Activated effector memory CD4-positive, alpha-beta T cell treated with anti-CD3 and anti-CD28 coated beads, Interleukin-2, amount 50 U/mL, for 16 hours (primary cell): Measurements from ENCODE around the gene GRIK5.
A peak's percentile ranks its signal among the peaks of the same experiment; 100 is the strongest.

Experiments used
- DNase-seq: peaks from one replicate; pipeline ENCODE4 v3.0.0-alpha.2; 2020

The GRIK5 gene

GRCh38 chr19:41981724-41982123 lies 88.3 kb downstream of the GRIK5 start:
- no peak for DNase-seq

GRCh38 chr19:41978470-41978869 lies 91.5 kb downstream of the GRIK5 start:
- no peak for DNase-seq

- DNase-seq = no peak
These were observed 92.1 kb downstream of the GRIK5 start for GRCh38 chr19:41977916-41978315.

- DNase-seq = no peak
These were observed 95.4 kb downstream of the GRIK5 start for GRCh38 chr19:41974652-41975051.

- DNase-seq = no peak
These were observed 98.6 kb downstream of the GRIK5 start for GRCh38 chr19:41971363-41971762.

DNA sequence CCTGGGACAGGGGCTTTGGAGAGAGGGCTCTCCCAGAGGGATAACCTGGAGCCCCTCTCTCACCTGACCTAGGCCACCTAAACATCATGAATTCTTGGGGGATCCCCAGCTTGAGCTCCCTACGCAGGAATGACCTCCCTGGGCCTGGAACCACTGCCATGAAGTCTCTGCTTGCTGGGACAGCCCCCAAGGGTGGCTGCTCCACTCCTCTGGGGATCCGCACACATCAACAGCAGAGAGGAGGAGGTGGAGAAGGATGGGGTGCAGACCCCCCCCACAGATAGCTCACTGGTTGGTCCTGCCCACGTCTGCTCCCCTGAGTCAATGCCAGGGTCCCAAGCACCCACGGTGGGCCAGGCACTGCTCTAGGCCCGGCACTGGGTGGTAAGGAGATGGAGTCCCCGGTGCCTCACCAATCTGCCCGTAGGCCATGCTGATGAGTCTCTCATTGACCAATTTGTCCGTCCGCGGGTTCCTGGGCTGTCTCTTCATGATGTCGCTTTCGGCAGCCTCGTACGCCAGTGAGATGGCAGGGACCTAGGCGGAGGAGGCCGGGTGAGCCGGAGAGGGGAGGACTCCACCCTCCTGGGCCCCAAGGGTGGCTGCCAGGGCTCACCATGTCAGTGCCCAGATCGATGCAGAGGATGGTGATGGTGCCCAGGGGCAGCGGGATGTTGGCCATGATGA lies 100.1 kb downstream of the GRIK5 start:
- DNase-seq = no peak

DNA sequence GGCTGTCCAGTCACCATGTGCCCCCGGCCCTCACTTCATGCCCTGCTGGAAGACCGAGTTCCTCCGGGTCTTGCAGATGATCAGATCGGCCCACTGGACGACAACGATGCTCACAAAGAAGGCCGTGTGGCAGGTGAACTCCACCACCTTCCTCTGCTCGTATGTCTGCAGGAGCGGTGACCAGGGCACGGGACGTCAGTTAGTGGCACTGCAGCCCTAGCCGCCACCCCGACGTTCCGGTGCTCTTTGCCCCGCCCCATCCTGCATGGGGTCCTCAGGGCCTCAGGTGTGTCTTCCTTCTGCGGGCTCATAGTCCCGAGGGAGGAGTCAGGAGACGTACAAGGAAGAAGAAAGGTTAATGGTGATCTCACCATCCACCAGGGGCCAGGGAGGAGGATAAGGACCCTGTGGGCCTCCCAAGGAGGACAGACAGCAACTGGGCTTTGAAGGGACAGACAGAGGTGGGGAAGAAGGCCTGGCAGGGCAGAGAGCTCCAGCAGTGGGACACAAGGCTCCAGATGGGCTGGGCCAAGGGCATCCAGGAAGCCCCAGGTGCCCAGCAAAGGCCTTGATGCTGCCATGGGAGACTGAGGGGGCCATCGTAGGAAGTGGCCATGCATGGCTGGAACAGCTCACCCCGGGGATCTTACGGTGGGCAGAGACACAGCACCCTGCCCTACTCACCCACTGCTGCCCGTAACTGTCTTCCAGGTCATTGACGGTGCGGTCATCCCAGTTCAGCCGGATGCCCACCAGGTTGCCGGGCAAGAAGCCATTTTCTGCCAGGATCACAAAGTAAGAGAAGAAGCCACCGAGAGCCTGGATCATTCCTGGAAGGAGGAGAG lies 101.0 kb downstream of the GRIK5 start:
- DNase-seq = no peak

DNA sequence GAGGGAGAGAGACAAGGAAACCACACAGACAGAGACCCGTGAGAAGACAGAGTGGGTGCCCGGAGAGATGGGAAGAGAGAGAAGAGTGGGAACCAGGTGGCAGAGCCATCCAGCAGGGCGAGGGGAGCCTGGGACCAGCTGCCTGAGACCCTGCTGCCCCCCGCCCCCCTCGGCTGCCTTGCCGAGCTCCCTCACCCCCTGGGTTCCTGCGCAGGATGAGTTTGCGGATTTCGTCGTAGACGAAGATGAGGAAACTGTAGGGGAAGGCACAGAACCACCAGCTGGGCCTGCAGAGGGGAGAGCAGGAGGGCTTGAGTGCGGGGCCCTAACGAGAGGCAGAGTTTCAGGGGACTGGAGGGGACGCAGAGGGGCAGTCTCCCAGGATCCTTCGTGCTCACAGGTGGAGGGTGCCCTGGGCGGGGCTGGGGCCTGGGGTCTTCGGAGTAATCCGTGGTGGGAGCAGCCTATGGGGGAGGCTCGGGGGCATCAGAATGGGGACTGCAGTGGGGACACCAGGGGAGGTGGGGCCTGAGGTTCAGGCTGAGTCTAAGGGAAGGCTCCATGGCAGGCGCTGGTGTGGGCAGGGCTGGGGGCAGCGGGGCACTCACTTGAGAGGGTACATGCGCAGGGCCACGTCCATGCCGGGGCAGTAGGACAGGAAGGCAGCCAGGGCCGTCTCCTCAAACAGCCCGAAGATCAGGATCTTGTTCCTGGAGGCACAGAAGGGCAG lies 102.8 kb downstream of the GRIK5 start:
- DNase-seq = no peak

GRCh38 chr19:41965106-41965505 lies 104.9 kb downstream of the GRIK5 start:
- no peak for DNase-seq

DNA sequence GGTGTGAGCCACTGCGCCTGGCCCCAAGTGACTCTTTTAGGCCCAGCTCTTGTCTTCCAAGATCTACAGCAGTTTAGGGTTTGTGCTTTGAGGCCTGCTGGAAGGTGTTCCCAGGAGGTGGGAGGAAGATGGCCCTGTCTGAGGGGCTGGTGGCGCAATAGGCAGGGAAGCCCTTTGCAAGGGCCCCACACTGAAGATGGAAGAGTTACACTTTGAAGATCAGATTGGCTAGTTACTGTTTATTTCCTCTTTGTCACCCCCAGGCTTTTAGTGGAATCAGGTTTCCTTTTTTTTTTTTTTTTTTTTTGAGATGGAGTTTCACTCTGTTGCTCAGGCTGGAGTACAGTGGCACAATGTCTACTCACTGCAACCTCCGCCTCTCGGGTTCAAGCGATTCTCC lies 109.0 kb downstream of the GRIK5 start:
- no peak for DNase-seq

GRCh38 chr19:41959056-41960053 lies 110.7 kb downstream of the GRIK5 start, which contains the start of gene RABAC1:
TSS of gene RABAC1 (minus strand) at chr19:41959321. CDS start at chr19:41959292, 29 bp downstream.
- DNase-seq = peak; percentile 96

GRCh38 chr19:41958367-41959055 lies 111.5 kb downstream of the GRIK5 start:
- DNase-seq = peak; percentile 94

GRCh38 chr19:41957838-41958366 lies 112.1 kb downstream of the GRIK5 start:
- DNase-seq = peak; percentile 75

DNA sequence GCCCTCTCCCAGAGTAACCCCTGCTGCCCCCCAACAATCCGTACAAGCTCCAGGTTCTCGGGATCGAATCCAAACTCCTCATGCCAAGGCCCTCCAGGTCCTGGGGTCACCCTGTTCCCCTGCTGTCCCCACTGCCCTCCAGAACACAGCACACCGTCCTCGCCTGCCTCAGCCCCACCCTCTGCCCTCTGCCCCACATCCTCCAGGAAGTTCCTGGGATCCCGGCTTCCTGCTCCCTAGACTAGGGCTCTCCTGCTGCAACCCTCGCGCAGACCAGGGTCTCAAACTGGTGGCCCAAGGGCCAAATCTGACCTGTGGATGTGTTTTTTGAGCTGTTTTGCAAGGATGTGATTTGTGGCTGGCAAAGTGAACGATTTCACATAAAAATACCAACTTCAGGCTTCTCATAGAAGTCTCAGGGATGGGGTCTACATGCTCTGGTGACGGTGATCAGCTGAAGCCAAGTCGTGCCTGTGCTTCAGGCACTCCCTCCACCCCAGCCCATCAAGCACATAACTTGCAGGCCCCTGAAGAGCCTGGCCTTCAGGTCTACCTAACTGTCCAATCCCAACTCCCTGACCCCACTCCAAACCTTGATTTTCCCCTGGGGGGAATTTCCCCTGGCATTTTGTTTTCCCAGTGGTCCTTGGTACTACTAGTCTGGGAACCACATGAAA lies 112.7 kb downstream of the GRIK5 start:
- DNase-seq = no peak

GRCh38 chr19:41956621-41957020 lies 113.4 kb downstream of the GRIK5 start:
- DNase-seq = no peak

GRCh38 chr19:41955521-41955920 lies 114.5 kb downstream of the GRIK5 start:
- DNase-seq = no peak

GRCh38 chr19:41951686-41952172 lies 118.3 kb downstream of the GRIK5 start:
- DNase-seq = peak; percentile 96
